DMS153 treated with DMSO at 0.1 percent for 48 hours (cell line): ENCODE measurements around the gene NT5DC3.

Experiments
- DNase-seq: peaks from one replicate; lab custom pipeline; 2025; ENCODE audit not compliant: unreplicated experiment; lab: John Stamatoyannopoulos, UW

Gene NT5DC3

DNA sequence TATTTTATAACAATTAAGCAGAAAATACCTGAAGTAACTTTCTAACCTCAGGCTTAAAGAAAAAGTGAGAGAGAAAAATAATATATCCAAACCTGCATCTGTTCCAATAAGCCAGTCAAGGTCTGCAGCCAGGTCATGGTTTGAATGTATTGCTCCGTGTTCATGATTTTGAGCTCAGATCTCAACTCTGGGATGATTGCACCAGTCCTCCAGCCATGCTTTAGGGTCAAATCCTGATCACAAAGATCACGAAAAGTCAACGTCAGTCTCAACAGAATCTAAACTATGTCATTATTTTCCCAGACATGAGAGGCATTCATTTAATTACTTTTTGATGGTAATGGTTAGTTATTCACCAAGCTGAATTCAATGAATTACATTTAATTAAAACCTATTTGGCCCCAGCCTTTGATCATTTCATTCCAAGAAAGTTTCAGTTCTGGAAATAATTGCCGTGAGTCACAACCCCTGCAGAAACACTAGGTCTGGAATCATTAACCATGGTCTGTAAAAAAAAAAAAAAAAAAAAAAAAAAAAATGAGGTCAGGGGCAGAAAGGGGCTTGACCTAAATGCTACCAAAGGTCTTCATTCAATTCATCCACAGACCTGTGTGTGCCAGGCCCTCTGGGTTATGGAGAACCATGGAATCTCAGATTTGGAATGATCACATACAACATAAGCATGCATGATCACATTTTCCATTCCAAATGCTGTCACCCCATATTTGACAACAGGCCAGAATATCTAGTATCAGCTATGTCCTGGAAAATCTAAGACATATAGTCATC, 55.6 kb downstream of the NT5DC3 start:
- DNase-seq = no peak

DNA sequence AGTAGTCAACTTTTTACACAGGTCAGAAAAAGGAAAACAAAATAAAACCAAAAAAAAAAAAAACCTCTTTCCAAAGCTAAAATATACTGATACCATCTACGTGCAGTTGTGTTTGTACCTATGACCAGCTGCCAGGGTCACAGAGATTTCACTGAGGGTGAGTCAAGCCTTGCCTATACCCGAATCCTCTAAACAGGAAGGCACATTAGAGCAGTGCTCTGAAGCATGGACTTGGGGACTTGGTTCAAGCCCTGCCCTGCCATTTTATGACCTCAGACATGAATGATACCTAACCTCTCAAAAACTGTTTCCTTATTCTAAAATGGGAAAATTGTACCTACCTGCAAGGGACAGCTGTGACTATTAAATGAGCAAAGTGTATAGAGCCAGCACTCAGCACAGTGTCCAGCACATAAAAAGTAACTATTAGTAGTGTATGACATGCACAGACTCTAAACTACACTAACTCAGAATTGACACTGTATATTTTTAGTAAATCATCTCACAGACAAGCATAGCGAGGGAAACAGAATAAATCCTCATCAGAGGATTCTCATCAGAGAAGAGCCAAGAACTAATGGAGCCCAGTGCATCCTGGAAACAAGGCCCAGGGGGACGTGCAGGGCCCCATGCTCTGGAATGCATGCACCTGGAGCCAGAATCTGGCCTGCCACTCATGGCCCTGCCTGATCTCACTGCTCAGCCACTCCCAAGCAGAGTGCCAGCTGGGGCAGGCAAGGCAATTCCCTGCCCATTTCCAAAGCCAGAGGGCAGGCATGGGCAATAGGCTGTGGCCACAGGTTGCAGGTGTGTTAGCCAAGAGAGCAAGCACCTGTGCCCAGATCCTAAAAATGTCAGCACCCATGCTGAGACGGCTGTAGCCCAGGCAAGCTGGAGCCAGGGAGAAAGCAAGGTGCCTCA, 57.0 kb downstream of the NT5DC3 start:
- no peak for DNase-seq

DNA sequence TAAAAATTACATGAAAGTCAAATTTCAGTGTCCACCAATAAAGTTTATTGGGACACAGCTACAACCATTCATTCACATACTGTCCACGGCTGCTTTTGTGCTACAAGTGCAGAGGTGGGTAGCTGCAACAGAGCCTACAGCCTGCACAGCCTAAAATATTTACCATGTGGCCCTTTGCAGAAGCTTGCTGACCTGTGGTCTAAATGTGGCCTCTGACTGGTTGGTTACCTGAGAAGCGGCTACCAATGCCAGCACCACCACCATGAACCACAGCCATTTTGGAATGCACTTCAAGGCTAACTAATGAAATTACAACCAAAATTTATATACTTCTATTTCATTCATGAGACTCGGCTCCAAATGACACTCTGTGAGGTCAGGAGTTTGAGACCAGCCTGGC, 58.6 kb downstream of the NT5DC3 start:
- DNase-seq = no peak

DNA sequence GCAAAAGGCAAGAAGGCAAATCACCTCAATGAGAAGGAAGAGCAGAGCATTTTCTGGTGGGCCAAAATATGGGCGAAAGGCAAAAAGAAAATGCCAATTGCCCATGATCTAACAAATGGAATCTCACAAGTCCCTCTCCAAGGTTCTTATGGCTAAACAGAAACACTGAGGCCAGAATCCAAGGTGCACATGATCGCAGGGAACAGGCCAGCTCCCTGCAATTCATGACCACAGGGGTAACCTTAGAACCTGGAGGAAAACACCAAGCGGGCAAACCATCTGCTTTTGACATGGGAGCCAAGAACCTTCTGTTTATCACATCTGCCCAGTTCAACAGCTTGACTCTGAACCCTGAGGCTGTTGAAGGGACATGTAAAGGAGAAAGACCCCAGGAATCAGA, 60.0 kb downstream of the NT5DC3 start:
- no peak for DNase-seq

GRCh38 chr12:103780093-103780440, 61.0 kb downstream of the NT5DC3 start:
- DNase-seq = no peak

DNA sequence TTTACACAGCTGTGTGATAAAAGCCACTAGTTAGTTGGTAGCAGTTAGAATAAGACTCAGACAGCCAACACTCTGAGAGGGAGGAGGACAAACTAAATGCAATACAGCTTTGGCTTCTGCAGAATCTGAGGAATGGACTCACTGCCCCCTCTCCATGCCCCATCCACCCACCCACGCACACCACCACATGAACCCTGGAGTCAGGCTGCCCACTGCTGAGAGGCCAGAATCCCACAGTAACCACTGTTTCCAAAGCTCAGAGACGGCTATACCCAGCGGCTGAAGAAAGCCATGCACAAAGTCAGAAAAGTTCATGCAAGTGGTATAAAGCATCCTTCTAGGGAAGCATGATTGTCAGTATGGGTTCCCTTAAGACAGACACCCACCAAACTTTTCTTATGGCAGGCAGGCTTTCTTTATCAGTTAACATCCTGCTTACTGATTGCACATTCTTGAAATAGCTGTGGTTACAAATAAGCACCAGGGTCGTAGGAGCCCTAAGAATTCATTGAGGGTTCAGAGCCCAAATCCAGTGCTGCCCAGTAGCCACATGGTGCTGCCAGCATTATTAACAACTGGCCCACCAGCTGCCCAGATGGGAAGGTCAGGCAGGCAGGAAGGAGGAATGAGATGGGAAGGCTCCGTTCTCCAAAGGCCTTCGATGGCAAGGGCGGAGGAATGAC, 61.5 kb downstream of the NT5DC3 start:
- DNase-seq = peak; percentile 66

- no peak for DNase-seq
These were observed 62.3 kb downstream of the NT5DC3 start for GRCh38 chr12:103778781-103779180.

GRCh38 chr12:103774977-103775560, 66.0 kb downstream of the NT5DC3 start:
- DNase-seq = no peak

GRCh38 chr12:103773109-103773910, 67.7 kb downstream of the NT5DC3 start:
- DNase-seq = no peak

- no peak for DNase-seq
These were observed 68.5 kb downstream of the NT5DC3 start for GRCh38 chr12:103772367-103773108.

DNA sequence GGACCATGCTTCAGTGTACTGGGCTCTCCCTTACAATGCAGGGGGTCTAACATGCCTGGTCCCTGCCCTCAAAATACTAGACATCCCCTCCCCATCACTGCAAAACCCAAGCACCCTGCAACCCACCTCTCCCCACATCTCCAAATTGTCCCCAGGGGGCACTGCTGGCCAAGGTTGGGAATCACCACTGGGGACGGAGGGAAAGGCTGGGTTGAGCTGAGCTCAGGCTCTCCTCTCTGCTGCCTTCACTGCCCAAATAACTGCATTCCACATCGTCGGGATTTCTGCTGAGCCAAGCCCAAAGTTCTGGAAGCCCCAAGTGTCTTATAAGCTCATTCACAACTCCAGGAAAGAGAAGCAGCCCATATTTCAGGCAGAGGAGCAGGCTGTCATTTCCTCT, 69.6 kb downstream of the NT5DC3 start:
- no peak for DNase-seq

DNA sequence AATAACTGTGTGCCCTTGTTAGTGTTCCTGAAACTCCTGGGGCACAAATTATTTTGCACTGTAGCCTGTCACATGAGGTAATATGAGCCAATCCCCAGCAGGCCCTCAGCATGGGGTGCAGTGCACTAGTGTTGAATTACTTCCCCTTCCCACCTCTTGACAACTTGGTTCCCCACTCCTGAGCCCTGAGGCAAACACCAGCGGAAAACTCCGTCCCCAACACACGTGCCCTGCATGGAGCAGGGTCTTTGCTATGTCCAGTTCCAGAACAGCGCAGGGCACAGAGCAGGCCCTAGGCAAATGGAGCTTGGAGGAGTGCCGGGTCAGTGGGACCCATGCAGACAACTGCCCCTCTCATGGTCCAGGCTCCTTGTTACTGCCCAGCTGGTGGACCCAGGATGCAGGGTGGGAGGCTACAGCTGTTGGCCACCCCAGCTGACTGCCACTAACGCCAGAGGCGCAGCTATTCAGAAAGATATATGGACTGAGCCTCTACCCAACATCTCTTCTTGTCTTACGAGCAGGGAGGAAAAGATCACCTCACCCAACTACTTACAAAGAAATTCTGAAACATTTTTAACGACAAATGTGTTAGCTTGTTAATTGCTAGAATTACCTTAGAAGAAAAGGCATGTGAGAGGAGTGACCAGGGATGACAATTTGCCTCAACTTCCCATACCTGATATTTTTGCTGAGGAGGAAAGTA, 71.6 kb downstream of the NT5DC3 start:
- DNase-seq = no peak

DNA sequence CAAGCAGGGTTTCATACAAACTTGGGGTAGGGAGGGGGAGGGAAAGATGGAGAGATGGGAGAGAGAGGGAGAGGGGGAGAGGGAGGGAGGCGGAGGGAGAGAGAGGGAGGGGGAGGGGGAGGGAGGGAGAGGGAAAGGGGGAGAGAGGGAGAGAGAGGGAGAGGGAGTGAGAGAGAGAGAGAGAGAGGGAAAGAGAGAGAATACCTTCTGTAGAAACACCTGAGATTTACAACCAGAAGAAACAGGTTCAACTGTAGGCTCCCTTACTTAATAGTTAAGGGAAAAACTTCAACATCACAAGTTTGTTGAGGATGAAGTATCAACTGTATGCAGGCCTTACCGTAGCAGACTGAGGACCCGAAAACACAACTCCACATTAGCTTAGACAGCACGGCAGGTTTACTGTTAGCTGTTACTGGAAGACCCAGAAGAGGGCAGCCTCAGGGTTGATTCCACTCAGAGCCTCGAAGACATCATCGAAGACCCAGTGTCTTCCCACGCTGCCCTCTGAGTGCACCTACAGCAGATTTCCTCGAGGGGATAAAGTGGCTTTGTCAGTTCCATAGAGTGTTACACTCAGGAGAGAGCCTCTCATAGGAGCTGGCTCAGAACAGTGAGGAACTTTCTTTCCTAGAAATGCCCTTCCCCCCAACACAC, 72.4 kb downstream of the NT5DC3 start:
- no peak for DNase-seq

- DNase-seq = no peak
These were observed 75.0 kb downstream of the NT5DC3 start for GRCh38 chr12:103766028-103766427.

DNA sequence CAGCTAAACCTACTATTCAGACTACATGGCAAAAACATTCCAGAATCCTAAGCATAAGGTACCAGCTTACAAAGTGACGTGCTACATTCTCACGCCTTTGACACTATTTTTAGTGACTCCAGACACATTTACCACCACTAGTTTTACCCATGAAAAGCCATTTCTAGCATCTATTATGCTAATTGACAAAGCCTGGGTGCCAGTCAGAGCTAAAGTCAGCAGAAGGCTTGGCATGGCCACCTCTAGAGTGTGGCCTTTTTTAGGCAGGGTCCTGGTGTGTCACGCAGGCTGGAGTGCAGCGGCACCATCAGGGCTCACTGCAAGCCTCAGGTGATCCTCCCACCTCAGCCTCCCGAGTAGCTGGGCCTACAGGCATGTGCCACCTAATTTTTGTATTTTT, 75.7 kb downstream of the NT5DC3 start:
- DNase-seq = no peak

DNA sequence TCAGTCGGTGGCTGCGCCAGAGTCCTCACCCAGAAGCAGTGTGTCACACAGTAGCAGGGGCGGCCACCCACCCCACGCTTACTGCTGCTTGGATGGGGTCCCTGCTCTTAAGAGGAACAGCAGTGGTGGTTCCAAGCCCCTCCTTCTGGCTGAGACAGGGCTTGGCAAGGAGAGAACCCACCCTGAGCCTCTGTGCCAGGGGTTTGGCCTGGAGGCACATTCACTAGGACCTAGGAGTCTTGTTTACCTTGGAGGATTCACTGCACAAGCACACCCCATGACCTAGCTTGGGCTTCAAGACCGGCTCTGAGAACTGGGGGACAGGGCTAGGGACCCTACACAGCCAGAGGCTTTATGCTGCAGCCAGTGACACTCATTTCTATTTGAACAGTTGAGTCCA, 78.6 kb downstream of the NT5DC3 start:
- DNase-seq = no peak

DNA sequence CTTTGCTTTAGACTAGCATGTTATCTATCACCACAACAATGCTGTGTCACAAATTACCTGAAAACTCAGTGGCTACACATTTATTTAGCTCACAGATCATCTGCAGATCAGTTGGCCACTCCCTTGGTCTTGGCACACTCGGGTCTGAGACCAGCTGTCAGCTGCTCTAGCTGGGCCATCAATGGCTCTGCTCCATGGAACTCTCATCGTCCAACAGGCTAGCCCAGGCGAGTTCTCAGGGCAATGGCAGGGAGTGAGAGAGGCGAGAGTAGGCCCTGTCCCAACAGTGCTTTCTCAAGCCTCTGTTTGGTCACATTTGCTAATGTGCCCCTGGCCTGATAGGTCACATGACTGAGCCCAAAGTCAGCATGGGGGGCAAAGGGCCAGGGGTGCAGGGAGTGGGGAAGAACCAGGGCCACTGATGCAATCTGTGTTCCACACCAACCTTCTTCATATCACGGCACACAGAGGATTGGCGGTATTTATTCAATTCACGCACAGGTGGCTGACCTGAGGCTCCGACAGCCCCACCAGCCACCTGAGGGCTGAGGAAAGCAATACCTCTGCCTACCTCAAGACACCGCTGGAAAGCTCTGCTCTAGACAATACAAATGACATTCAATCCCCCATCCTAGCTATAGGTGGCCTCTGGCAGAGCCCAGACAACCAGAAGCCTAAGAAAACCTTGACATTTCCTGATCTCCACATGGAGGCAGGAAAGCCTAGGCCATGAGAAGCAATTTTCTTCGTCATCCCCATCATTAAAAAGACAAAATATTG, 82.5 kb downstream of the NT5DC3 start:
- DNase-seq = no peak

GRCh38 chr12:103757248-103757647, 83.8 kb downstream of the NT5DC3 start:
- DNase-seq = no peak
